ENCODE data around the gene MAPKAP1.

Gene MAPKAP1

GRCh38 chr9:125467116-125467740 is 239.8 kb downstream of the MAPKAP1 start:
- TF ChIP-seq REST (IDR thresholded peaks at IDR 0.05; ENCODE audit: low read depth) (no peak), MAX (IDR thresholded peaks at IDR 0.05) (no peak), EGR1 (IDR thresholded peaks at IDR 0.05) (no peak), YY1 (IDR thresholded peaks at IDR 0.05; ENCODE audit: low read depth) (no peak), CEBPB (IDR thresholded peaks at IDR 0.05) (no peak), TEAD4 (IDR thresholded peaks at IDR 0.05) (no peak)

- TF ChIP-seq EGR1 (IDR thresholded peaks at IDR 0.05) (no peak), TCF12 (IDR thresholded peaks at IDR 0.05; ENCODE audit: low read depth) (no peak), REST (IDR thresholded peaks at IDR 0.05; ENCODE audit: low read depth) (no peak), EP300 (IDR thresholded peaks at IDR 0.05; ENCODE audit: borderline replicate concordance) (no peak), MAX (IDR thresholded peaks at IDR 0.05) (no peak), YY1 (IDR thresholded peaks at IDR 0.05; ENCODE audit: low read depth) (no peak), NFIC (IDR thresholded peaks at IDR 0.05) (no peak), CREB1 (IDR thresholded peaks at IDR 0.05; ENCODE audit: low read depth) (no peak), TAF1 (IDR thresholded peaks at IDR 0.05; ENCODE audit: low read depth) (no peak), FOXM1 (IDR thresholded peaks at IDR 0.05; ENCODE audit: borderline replicate concordance, low read depth) (no peak), TEAD4 (IDR thresholded peaks at IDR 0.05) (no peak), RAD21 (IDR thresholded peaks at IDR 0.05; ENCODE audit: low read depth) (no peak), ZBTB7A (IDR thresholded peaks at IDR 0.05; ENCODE audit: low read depth) (no peak), CEBPB (IDR thresholded peaks at IDR 0.05) (no peak), USF1 (IDR thresholded peaks at IDR 0.05) (no peak)
Measured at GRCh38 chr9:125466411-125466810, 240.6 kb downstream of the MAPKAP1 start.

GRCh38 chr9:125464591-125465385 is 242.2 kb downstream of the MAPKAP1 start:
- TF ChIP-seq ZBTB7A (IDR thresholded peaks at IDR 0.05; ENCODE audit: low read depth) = no peak
- no peak for TF ChIP-seq TCF12 (IDR thresholded peaks at IDR 0.05; ENCODE audit: low read depth)
- TF ChIP-seq YY1 (IDR thresholded peaks at IDR 0.05; ENCODE audit: low read depth) = no peak
- no peak for TF ChIP-seq CEBPB (IDR thresholded peaks at IDR 0.05)

GRCh38 chr9:125463926-125464325 is 243.1 kb downstream of the MAPKAP1 start:
- TF ChIP-seq REST (IDR thresholded peaks at IDR 0.05; ENCODE audit: low read depth) (no peak), EGR1 (IDR thresholded peaks at IDR 0.05) (no peak), TAF1 (IDR thresholded peaks at IDR 0.05; ENCODE audit: low read depth) (no peak), TEAD4 (IDR thresholded peaks at IDR 0.05) (no peak), MAX (IDR thresholded peaks at IDR 0.05) (no peak), EP300 (IDR thresholded peaks at IDR 0.05; ENCODE audit: borderline replicate concordance) (no peak), TCF12 (IDR thresholded peaks at IDR 0.05; ENCODE audit: low read depth) (no peak), ZBTB7A (IDR thresholded peaks at IDR 0.05; ENCODE audit: low read depth) (no peak), NFIC (IDR thresholded peaks at IDR 0.05) (no peak), USF1 (IDR thresholded peaks at IDR 0.05) (no peak), CEBPB (IDR thresholded peaks at IDR 0.05) (no peak), CREB1 (IDR thresholded peaks at IDR 0.05; ENCODE audit: low read depth) (no peak), YY1 (IDR thresholded peaks at IDR 0.05; ENCODE audit: low read depth) (no peak), FOXM1 (IDR thresholded peaks at IDR 0.05; ENCODE audit: borderline replicate concordance, low read depth) (no peak), RAD21 (IDR thresholded peaks at IDR 0.05; ENCODE audit: low read depth) (no peak)
